GM12865 (cell line): ENCODE measurements around the gene CYP4F12.
A peak's percentile ranks its signal among the peaks of the same experiment; 100 is the strongest.
"Not testable (repeated sequence)": the region's sequence is repeated elsewhere in the genome, so short reads cannot be mapped to it uniquely, and the experiment has no call there.

Experiments used
- DNase-seq: peaks from one replicate; pipeline ENCODE4 v3.0.0; 2010; ENCODE audit warnings: low read depth
- H3K4me3 ChIP-seq: 2 replicates; pipeline ENCODE4 v1.5.1; 2011; ENCODE audit warnings: mild to moderate bottlenecking, low read depth, low read length, control low read depth
- CTCF ChIP-seq: IDR thresholded peaks from 2 replicates; pipeline ENCODE4 v1.5.1; 2011; ENCODE audit warnings: low read length, control low read depth, low read depth, inconsistent platforms; ENCODE audit not compliant: insufficient read depth; ENCODE audit errors: missing control alignments

CYP4F12 gene

DNA sequence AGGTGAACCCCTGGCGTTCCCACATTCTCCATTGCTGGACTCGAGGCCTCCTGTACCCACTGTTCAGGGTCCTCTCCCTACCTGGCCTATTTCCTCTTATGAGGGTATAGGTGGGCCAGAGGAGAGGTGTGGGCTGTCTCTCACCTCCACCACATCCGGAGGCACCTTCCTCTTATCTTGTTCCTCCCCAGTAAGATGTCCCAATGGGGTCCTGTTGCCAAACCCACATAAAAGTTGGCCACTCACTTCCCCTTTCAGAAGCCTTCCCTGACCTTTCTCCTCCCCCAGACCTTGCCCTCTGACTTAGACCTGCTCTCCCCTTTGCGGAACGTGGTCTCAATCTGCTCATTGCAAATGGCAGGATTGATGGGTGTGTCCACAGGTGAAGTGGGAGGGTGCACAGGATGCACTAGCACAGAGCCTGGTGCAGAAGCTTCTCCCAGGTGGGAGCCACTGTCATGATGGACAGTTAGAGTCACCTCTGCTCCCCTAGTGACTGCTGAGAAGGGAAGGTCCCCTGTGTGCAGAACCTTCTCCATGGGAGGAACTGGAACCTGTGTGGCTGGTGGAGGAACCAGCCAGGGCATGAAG, 30.9 kb upstream of the CYP4F12 start:
- TF ChIP-seq CTCF, result no peak
- DNase-seq, result peak; percentile 7
- no peak overlapping the region for H3K4me3 ChIP-seq

GRCh38 chr19:15642807-15643206, 30.1 kb upstream of the CYP4F12 start:
- DNase-seq, result no peak
- no peak for TF ChIP-seq CTCF
- H3K4me3 ChIP-seq, result no peak overlapping the region

- TF ChIP-seq CTCF, result no peak
- H3K4me3 ChIP-seq, result no peak overlapping the region
- DNase-seq, result no peak
Observed at GRCh38 chr19:15643387-15643786, 29.5 kb upstream of the CYP4F12 start.

- DNase-seq, result no peak
- no peak overlapping the region for H3K4me3 ChIP-seq
- no peak for TF ChIP-seq CTCF
Observed at GRCh38 chr19:15644066-15644741, 28.7 kb upstream of the CYP4F12 start.

- no peak for DNase-seq
- H3K4me3 ChIP-seq, result no peak overlapping the region
- no peak for TF ChIP-seq CTCF
Observed at GRCh38 chr19:15644816-15645215, 28.1 kb upstream of the CYP4F12 start.

- no peak overlapping the region for H3K4me3 ChIP-seq
- DNase-seq, result no peak
- no peak for TF ChIP-seq CTCF
Observed at GRCh38 chr19:15649526-15649925, 23.4 kb upstream of the CYP4F12 start.

DNA sequence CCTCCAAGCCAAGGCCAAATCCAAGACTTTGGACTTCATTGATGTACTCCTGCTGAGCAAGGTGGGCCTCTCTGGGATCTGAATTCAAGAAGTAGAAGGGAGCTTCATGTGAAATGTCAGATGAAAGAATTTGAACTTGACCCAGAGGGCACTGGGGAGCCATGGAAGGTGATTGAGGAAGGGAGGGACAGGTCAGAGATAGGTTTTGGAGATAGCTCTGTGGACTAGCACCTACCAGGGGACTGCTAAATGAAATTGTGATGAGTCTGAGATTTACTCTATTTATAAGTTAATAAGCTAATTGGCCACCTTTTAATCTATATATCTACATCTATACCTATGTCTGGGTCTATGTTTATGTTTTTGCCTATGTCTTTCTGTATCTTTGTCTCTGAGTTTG, 22.8 kb upstream of the CYP4F12 start:
- H3K4me3 ChIP-seq, DNase-seq: not testable (repeated sequence)
